CD14-positive monocyte (primary cell): ENCODE measurements around the gene SYNDIG1. TPM values are rescaled to one million over a fixed set of nuclear protein-coding genes. Genes with fewer than 3 reads are reported as not detected.

Experiments used
- DNase-seq, 3 donors: peaks; one replicate each; pipeline ENCODE4 v3.0.0-alpha.2; 2011 to 2022
- H2AFZ ChIP-seq: 2 replicates; pipeline ENCODE4 v1.6.0; 2012; ENCODE audit warnings: mild to moderate bottlenecking, low read depth, low read length, inconsistent platforms; ENCODE audit not compliant: insufficient read depth, poor library complexity, severe bottlenecking
- H3K27ac ChIP-seq, 2 donors: 1 replicate in 1 of 2; 2 replicates in 1 of 2; pipeline ENCODE4 v1.5.1; 2012 to 2013; ENCODE audit warnings: low read length in 2 of 2, control low read depth in 1 of 2, inconsistent platforms in 1 of 2, low read depth in 1 of 2, mild to moderate bottlenecking in 1 of 2
- H3K27me3 ChIP-seq, 2 donors: one replicate each; pipeline versions ENCODE4 v1.6.0 to v1.6.1; 2011 to 2013; ENCODE audit warnings: low read length in 2 of 2; ENCODE audit not compliant: control insufficient read depth in 2 of 2, insufficient read depth in 2 of 2
- H3K36me3 ChIP-seq, 2 donors: replicated peaks in 1 of 2; 1 replicate in 1 of 2; 2 replicates in 1 of 2; pipeline versions ENCODE4 v1.5.1 to v1.6.1; 2012 to 2013; ENCODE audit warnings: low read length in 2 of 2, control low read depth in 1 of 2, inconsistent platforms in 1 of 2, mild to moderate bottlenecking in 1 of 2; ENCODE audit not compliant: insufficient read depth in 2 of 2, control insufficient read depth in 1 of 2
- H3K4me1 ChIP-seq, 2 donors: 1 replicate in 1 of 2; 2 replicates in 1 of 2; pipeline versions ENCODE4 v1.5.1 to v1.6.1; 2012 to 2013; ENCODE audit warnings: low read length in 2 of 2, control low read depth in 1 of 2, inconsistent platforms in 1 of 2, mild to moderate bottlenecking in 1 of 2, moderate library complexity in 1 of 2; ENCODE audit not compliant: insufficient read depth in 2 of 2, control insufficient read depth in 1 of 2
- H3K4me2 ChIP-seq: replicated peaks from 2 replicates; pipeline ENCODE3; 2012; ENCODE audit warnings: low read length, moderate library complexity, mild to moderate bottlenecking; ENCODE audit not compliant: poor library complexity, severe bottlenecking; ENCODE audit errors: extremely low read depth
- H3K4me3 ChIP-seq, 3 experiments: fragments of 200-600 bp in 1 of 3; sonication (generic) in 1 of 3; replicated peaks in 1 of 3; 1 replicate in 2 of 3; 2 replicates in 1 of 3; pipeline ENCODE4 v1.5.1; 2011 to 2013; ENCODE audit warnings: low read length in 3 of 3, mild to moderate bottlenecking in 3 of 3, control low read depth in 2 of 3, low read depth in 2 of 3, inconsistent platforms in 1 of 3, moderate library complexity in 1 of 3
- H3K79me2 ChIP-seq: 2 replicates; pipeline ENCODE4 v1.6.0; 2012; ENCODE audit warnings: mild to moderate bottlenecking, control low read depth, inconsistent platforms, low read length, moderate library complexity; ENCODE audit not compliant: insufficient read depth
- H3K9ac ChIP-seq: 2 replicates; pipeline ENCODE4 v1.6.0; 2017; ENCODE audit warnings: low read length, mild to moderate bottlenecking; ENCODE audit not compliant: insufficient read depth, poor library complexity, severe bottlenecking
- H3K9me3 ChIP-seq, 2 donors: replicated peaks in 1 of 2; 1 replicate in 1 of 2; 2 replicates in 1 of 2; pipeline versions ENCODE4 v1.5.1 to v1.6.1; 2012 to 2013; ENCODE audit warnings: low read length in 2 of 2, control low read depth in 1 of 2; ENCODE audit not compliant: control insufficient read depth in 1 of 2, insufficient read depth in 1 of 2
- H4K20me1 ChIP-seq: 2 replicates; pipeline ENCODE4 v1.6.0; 2012; ENCODE audit warnings: mild to moderate bottlenecking, low read length, control low read depth, moderate library complexity; ENCODE audit not compliant: insufficient read depth
- H3K27ac Mint-ChIP-seq, 7 donors: one replicate each; pipeline ENCODE4 v1.8.0; 2020; ENCODE audit warnings: mild to moderate bottlenecking in 7 of 7, mixed read lengths in 7 of 7, moderate library complexity in 6 of 7, inconsistent platforms in 2 of 7
- H3K27me3 Mint-ChIP-seq, 3 donors: one replicate each; pipeline ENCODE4 v1.8.0; 2021 to 2022; ENCODE audit warnings: low read depth in 3 of 3, mild to moderate bottlenecking in 3 of 3, mixed read lengths in 3 of 3, moderate library complexity in 3 of 3, inconsistent platforms in 1 of 3
- H3K36me3 Mint-ChIP-seq, 2 donors: one replicate each; pipeline ENCODE4 v1.8.0; 2020; ENCODE audit warnings: mixed read lengths in 2 of 2, inconsistent platforms in 1 of 2, mild to moderate bottlenecking in 1 of 2
- H3K4me1 Mint-ChIP-seq: one replicate; pipeline ENCODE4 v1.8.0; 2020; ENCODE audit warnings: mild to moderate bottlenecking, mixed read lengths
- H3K4me3 Mint-ChIP-seq, 2 donors: one replicate each; pipeline ENCODE4 v1.8.0; 2020; ENCODE audit warnings: mild to moderate bottlenecking in 2 of 2, mixed read lengths in 2 of 2, moderate library complexity in 1 of 2
- H3K9me3 Mint-ChIP-seq, 7 donors: one replicate each; pipeline ENCODE4 v1.8.0; 2020 to 2022; ENCODE audit warnings: mixed read lengths in 7 of 7, mild to moderate bottlenecking in 6 of 7, moderate library complexity in 6 of 7, inconsistent platforms in 2 of 7
- WGBS: methylation state at CpG from one replicate; pipeline ENCODE4 v1.1.5; 2013; ENCODE audit warnings: missing lambda C conversion rate; ENCODE audit not compliant: insufficient coverage; 5-methylcytosine and 5-hydroxymethylcytosine counted together
- intact Hi-C, 2 donors: fragments of 100-400 bp; cut with micrococcal nuclease; formaldehyde crosslinking; loops; one replicate each; pipeline versions ENCODE4 v1.15.0 to v1.15.1; 2023
- polyA plus RNA-seq, 3 donors: library from polyadenylated mRNA; depleted of rRNA in 1 of 3; unstranded in 2 of 3; stranded (reverse) in 1 of 3; fragments of 300-500 nt in 2 of 3; fragments of >200 nt in 1 of 3; fragmentation: Illumina TruSeq in 2 of 3; gene quantifications; 1 replicate in 2 of 3; 2 replicates in 1 of 3; pipeline ENCODE4 v1.2.3, GENCODE V29; 2012 to 2021
- TF ChIP-seq, protein P1 (sequence below): fragments of 200-600 bp; IDR thresholded peaks from one replicate; pipeline ENCODE4 v1.8.0; 2022; ENCODE audit warnings: antibody characterized with exemption, mild to moderate bottlenecking

SYNDIG1 gene
- polyA plus RNA-seq, 3 donors: not detected

DNA sequence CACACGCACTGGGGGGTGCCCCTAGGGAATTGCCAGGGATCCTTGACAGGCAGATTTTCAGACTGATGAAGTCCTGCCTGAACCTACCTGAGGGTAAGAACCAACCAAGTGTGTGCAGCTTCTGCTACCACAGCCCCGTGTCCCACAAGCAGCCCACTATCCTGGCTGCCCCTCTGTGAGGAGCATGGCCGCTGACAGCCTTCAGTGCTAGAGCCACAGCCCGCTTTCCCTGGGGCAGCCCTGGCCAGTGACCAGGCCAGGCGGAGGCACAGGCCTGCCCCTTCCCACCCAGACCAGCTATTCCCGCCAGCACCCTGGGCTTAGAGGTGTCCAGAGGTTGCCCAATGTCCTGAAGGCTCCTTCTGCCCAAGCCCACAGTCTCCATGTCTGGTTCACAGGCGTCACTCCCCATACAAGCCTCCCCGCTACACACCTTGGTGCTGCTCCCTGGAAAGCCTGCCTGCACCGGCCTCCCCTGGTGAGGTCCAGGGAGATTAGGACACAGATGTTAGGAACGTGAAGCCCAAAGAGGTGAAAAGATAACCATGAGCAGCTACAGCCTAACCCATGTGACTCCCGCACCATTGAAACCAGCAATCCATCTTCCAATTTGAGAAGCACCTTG is 207.0 kb downstream of the SYNDIG1 start:
- H3K36me3 Mint-ChIP-seq: no peaks in the 10 kb centered on the region
- no peaks in the 10 kb centered on the region for H3K9me3 Mint-ChIP-seq
- H3K27ac ChIP-seq: no peak overlapping the region
- no peak overlapping the region for H3K4me3 Mint-ChIP-seq
- H3K27ac Mint-ChIP-seq: no peak overlapping the region
- H3K9me3 ChIP-seq: no peaks in the 10 kb centered on the region
- H3K79me2 ChIP-seq: no peaks in the 10 kb centered on the region
- no peak overlapping the region for H3K4me2 ChIP-seq
- no peak overlapping the region for H2AFZ ChIP-seq
- TF ChIP-seq, protein P1, sequence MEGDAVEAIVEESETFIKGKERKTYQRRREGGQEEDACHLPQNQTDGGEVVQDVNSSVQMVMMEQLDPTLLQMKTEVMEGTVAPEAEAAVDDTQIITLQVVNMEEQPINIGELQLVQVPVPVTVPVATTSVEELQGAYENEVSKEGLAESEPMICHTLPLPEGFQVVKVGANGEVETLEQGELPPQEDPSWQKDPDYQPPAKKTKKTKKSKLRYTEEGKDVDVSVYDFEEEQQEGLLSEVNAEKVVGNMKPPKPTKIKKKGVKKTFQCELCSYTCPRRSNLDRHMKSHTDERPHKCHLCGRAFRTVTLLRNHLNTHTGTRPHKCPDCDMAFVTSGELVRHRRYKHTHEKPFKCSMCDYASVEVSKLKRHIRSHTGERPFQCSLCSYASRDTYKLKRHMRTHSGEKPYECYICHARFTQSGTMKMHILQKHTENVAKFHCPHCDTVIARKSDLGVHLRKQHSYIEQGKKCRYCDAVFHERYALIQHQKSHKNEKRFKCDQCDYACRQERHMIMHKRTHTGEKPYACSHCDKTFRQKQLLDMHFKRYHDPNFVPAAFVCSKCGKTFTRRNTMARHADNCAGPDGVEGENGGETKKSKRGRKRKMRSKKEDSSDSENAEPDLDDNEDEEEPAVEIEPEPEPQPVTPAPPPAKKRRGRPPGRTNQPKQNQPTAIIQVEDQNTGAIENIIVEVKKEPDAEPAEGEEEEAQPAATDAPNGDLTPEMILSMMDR: no peak
- H3K27me3 Mint-ChIP-seq: peaks cover 0 to 4% (median 2%) of the 10 kb centered on the region in 3 donors
- H3K27me3 ChIP-seq: no peaks in the 10 kb centered on the region
- intact Hi-C loops: no loop called here
- no peak overlapping the region for H3K9ac ChIP-seq
- DNase-seq: no peak
- H3K4me3 ChIP-seq: no peak overlapping the region
- H3K4me1 Mint-ChIP-seq: peaks cover 8% of the 10 kb centered on the region
- no peaks in the 10 kb centered on the region for H3K4me1 ChIP-seq
- WGBS: 97% methylated on average over 8 of the region's 11 CpGs
- H4K20me1 ChIP-seq: no peaks in the 10 kb centered on the region
- no peaks in the 10 kb centered on the region for H3K36me3 ChIP-seq

DNA sequence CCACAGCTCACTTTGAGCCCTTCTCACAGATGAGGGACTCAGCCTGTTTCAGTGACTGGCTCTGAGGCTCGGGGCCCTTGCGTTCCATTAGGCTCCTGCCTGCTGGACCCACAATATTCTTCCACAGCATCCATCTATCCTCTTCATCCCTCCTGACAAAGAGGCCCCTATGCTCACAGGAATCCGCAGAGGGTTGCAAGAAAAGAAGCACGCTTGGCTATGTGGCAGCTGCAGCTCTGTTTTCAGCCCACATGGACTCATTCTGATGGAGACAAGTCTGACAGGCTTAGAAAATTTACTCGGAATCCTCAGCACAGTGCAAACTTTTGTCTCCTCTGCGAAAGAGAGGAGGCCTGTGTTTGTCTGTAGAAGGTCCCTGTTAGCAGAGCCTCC is 207.5 kb downstream of the SYNDIG1 start:
- Histone ChIP-seq H3K79me2 (no peaks in the 10 kb centered on the region), H4K20me1 (no peaks in the 10 kb centered on the region), H3K9ac (no peak overlapping the region), H3K27ac (no peak overlapping the region), H3K36me3 (no peaks in the 10 kb centered on the region), H3K27me3 (no peaks in the 10 kb centered on the region), H3K9me3 (no peaks in the 10 kb centered on the region), H3K4me3 (no peak overlapping the region), H2AFZ (no peak overlapping the region), H3K4me1 (no peaks in the 10 kb centered on the region), H3K4me2 (no peak overlapping the region)
- intact Hi-C loops: no loop called here
- no peaks in the 10 kb centered on the region for H3K36me3 Mint-ChIP-seq
- no peak for DNase-seq
- H3K27me3 Mint-ChIP-seq: peaks cover 0 to 4% (median 2%) of the 10 kb centered on the region in 3 donors
- WGBS: 100% methylated on average over 2 of the region's 6 CpGs
- H3K4me1 Mint-ChIP-seq: peaks cover 8% of the 10 kb centered on the region
- no peak overlapping the region for H3K4me3 Mint-ChIP-seq
- no peaks in the 10 kb centered on the region for H3K9me3 Mint-ChIP-seq
- TF ChIP-seq, protein P1: no peak
- H3K27ac Mint-ChIP-seq: no peak overlapping the region
